H9 (cell line): Measurements from ENCODE around the gene UPK3A. TPM values are rescaled to one million over a fixed set of nuclear protein-coding genes. Genes with fewer than 3 reads are reported as not detected.
A peak's percentile ranks its signal among the peaks of the same experiment; 100 is the strongest.

Source experiments
- DNase-seq: peaks from one replicate; pipeline ENCODE4 v3.0.0-alpha.2; 2017
- H2AFZ ChIP-seq: one replicate; pipeline ENCODE4 v1.6.1; 2013; ENCODE audit warnings: mild to moderate bottlenecking, low read length, control low read depth, moderate library complexity
- H2AK5ac ChIP-seq: 2 replicates; pipeline ENCODE4 v1.6.1; 2013; ENCODE audit warnings: low read length, control low read depth, mixed read lengths; ENCODE audit not compliant: insufficient read length
- H2BK120ac ChIP-seq: one replicate; pipeline ENCODE4 v1.6.1; 2013; ENCODE audit warnings: low read depth, mild to moderate bottlenecking, low read length, control low read depth, inconsistent platforms; ENCODE audit not compliant: poor library complexity, severe bottlenecking
- H2BK12ac ChIP-seq: 2 replicates; pipeline ENCODE4 v1.6.1; 2013; ENCODE audit warnings: low read length, control low read depth, mixed read lengths, low read depth; ENCODE audit not compliant: insufficient read length
- H2BK15ac ChIP-seq: 2 replicates; pipeline ENCODE4 v1.6.1; 2013; ENCODE audit warnings: low read depth, low read length, control low read depth
- H2BK20ac ChIP-seq: one replicate; pipeline ENCODE4 v1.6.1; 2013; ENCODE audit warnings: low read depth, mild to moderate bottlenecking, low read length, control low read depth, inconsistent platforms; ENCODE audit not compliant: poor library complexity, severe bottlenecking
- H2BK5ac ChIP-seq: 2 replicates; pipeline ENCODE4 v1.6.1; 2013; ENCODE audit warnings: low read length, control low read depth, mixed read lengths; ENCODE audit not compliant: insufficient read length
- H3K14ac ChIP-seq: 2 replicates; pipeline ENCODE4 v1.6.1; 2013; ENCODE audit warnings: low read length, control low read depth; ENCODE audit not compliant: insufficient read depth
- H3K18ac ChIP-seq: 2 replicates; pipeline ENCODE4 v1.6.1; 2013; ENCODE audit warnings: low read depth, mild to moderate bottlenecking, mixed read lengths, low read length, control low read depth; ENCODE audit not compliant: insufficient read length
- H3K23ac ChIP-seq: 2 replicates; pipeline ENCODE4 v1.6.1; 2013; ENCODE audit warnings: low read length, control low read depth, mixed read lengths, low read depth; ENCODE audit not compliant: insufficient read length
- H3K23me2 ChIP-seq: 2 replicates; pipeline ENCODE4 v1.6.1; 2013; ENCODE audit warnings: low read depth, mild to moderate bottlenecking, mixed read lengths, low read length, control low read depth; ENCODE audit not compliant: insufficient read length, poor library complexity, severe bottlenecking
- H3K27ac ChIP-seq: 2 replicates; pipeline ENCODE4 v1.5.1; 2013; ENCODE audit warnings: low read length, control low read depth, mixed read lengths, low read depth; ENCODE audit not compliant: insufficient read length
- H3K27me3 ChIP-seq: 2 replicates; pipeline ENCODE4 v1.6.1; 2013; ENCODE audit warnings: low read length, control low read depth, inconsistent platforms; ENCODE audit not compliant: insufficient read depth
- H3K4ac ChIP-seq: 2 replicates; pipeline ENCODE4 v1.6.1; 2013; ENCODE audit warnings: low read depth, mild to moderate bottlenecking, control low read depth, inconsistent platforms, low read length, moderate library complexity
- H3K4me1 ChIP-seq: 2 replicates; pipeline ENCODE4 v1.6.1; 2013; ENCODE audit warnings: low read length, control low read depth, inconsistent platforms; ENCODE audit not compliant: insufficient read depth
- H3K4me2 ChIP-seq: 2 replicates; pipeline ENCODE4 v1.6.1; 2013; ENCODE audit warnings: low read length, control low read depth, mixed read lengths; ENCODE audit not compliant: insufficient read length, insufficient read depth
- H3K56ac ChIP-seq: 2 replicates; pipeline ENCODE4 v1.6.1; 2013; ENCODE audit warnings: low read depth, mild to moderate bottlenecking, mixed read lengths, low read length, control low read depth; ENCODE audit not compliant: insufficient read length
- H3K79me1 ChIP-seq: 2 replicates; pipeline ENCODE4 v1.6.1; 2013; ENCODE audit warnings: low read depth, mild to moderate bottlenecking, moderate library complexity, low read length, control low read depth, inconsistent platforms; ENCODE audit not compliant: insufficient read depth, poor library complexity, severe bottlenecking
- H3K79me2 ChIP-seq: 2 replicates; pipeline ENCODE4 v1.6.1; 2013; ENCODE audit warnings: low read length, control low read depth, inconsistent platforms; ENCODE audit not compliant: insufficient read depth
- H3K9ac ChIP-seq: 2 replicates; pipeline ENCODE4 v1.6.1; 2013; ENCODE audit warnings: low read length, control low read depth, mixed read lengths; ENCODE audit not compliant: insufficient read length; ENCODE audit errors: extremely low read depth
- H3K9me3 ChIP-seq: one replicate; pipeline ENCODE4 v1.6.1; 2013; ENCODE audit warnings: low read depth, low read length, inconsistent platforms; ENCODE audit not compliant: control insufficient read depth
- H3T11ph ChIP-seq: one replicate; pipeline ENCODE4 v1.6.1; 2013; ENCODE audit warnings: mild to moderate bottlenecking, low read length, control low read depth, inconsistent platforms
- H4K20me1 ChIP-seq: one replicate; pipeline ENCODE4 v1.6.1; 2013; ENCODE audit not compliant: control insufficient read depth, insufficient read length, insufficient read depth
- H4K5ac ChIP-seq: 2 replicates; pipeline ENCODE4 v1.6.1; 2013; ENCODE audit warnings: low read depth, mild to moderate bottlenecking, mixed read lengths, low read length, control low read depth; ENCODE audit not compliant: insufficient read length
- H4K8ac ChIP-seq: replicated peaks from 2 replicates; pipeline ENCODE4 v1.6.1; 2013; ENCODE audit warnings: low read length, control low read depth, mixed read lengths, low read depth; ENCODE audit not compliant: insufficient read length
- H4K91ac ChIP-seq: 2 replicates; pipeline ENCODE4 v1.6.1; 2013; ENCODE audit warnings: low read depth, mild to moderate bottlenecking, moderate library complexity, mixed read lengths, low read length, control low read depth; ENCODE audit not compliant: insufficient read length
- H3K27ac Mint-ChIP-seq, 3 experiments: 2 replicates in 2 of 3; 3 replicates in 1 of 3; pipeline ENCODE4 v1.8.0; 2020 to 2021; ENCODE audit warnings: mixed read lengths in 3 of 3, mild to moderate bottlenecking in 1 of 3, moderate library complexity in 1 of 3
- H3K27me3 Mint-ChIP-seq: 2 replicates; pipeline ENCODE4 v1.8.0; 2021; ENCODE audit warnings: low read depth, mild to moderate bottlenecking, moderate library complexity, mixed read lengths
- H3K36me3 Mint-ChIP-seq, 3 experiments: 2 replicates in 2 of 3; 3 replicates in 1 of 3; pipeline ENCODE4 v1.8.0; 2020 to 2021; ENCODE audit warnings: low read depth in 3 of 3, mixed read lengths in 3 of 3; ENCODE audit not compliant: insufficient read depth in 1 of 3
- H3K4me1 Mint-ChIP-seq, 2 experiments: 2 replicates each; pipeline ENCODE4 v1.8.0; 2020; ENCODE audit warnings: mixed read lengths in 2 of 2
- H3K4me3 Mint-ChIP-seq, 2 experiments: 2 replicates in 1 of 2; 3 replicates in 1 of 2; pipeline ENCODE4 v1.8.0; 2020 to 2021; ENCODE audit warnings: mild to moderate bottlenecking in 2 of 2, mixed read lengths in 2 of 2, moderate library complexity in 1 of 2
- H3K9me3 Mint-ChIP-seq, 2 experiments: 2 replicates in 1 of 2; 3 replicates in 1 of 2; pipeline ENCODE4 v1.8.0; 2020; ENCODE audit warnings: mild to moderate bottlenecking in 2 of 2, mixed read lengths in 2 of 2, moderate library complexity in 1 of 2
- WGBS: extraction: QIAGEN DNeasy Blood & Tissue Kit; methylation state at CpG from one replicate; pipeline ENCODE4 v1.1.7; 2013; ENCODE audit warnings: missing lambda C conversion rate, low lambda C conversion rate, mixed read lengths; ENCODE audit not compliant: insufficient read length; ENCODE audit errors: extremely low coverage; 5-methylcytosine and 5-hydroxymethylcytosine counted together
- total RNA-seq: library from RNA; stranded (reverse); gene quantifications from 2 replicates; pipeline ENCODE4 v1.2.1, GENCODE V29; 2021
- TF ChIP-seq, protein P1 (sequence below): fragments of 200-600 bp; sonication (generic); conservative IDR thresholded peaks from 3 replicates; pipeline ENCODE4 v1.8.0; 2021; ENCODE audit warnings: antibody characterized with exemption, mild to moderate bottlenecking

The UPK3A gene
- total RNA-seq, 1 experiment from 2014 or later: not detected

DNA sequence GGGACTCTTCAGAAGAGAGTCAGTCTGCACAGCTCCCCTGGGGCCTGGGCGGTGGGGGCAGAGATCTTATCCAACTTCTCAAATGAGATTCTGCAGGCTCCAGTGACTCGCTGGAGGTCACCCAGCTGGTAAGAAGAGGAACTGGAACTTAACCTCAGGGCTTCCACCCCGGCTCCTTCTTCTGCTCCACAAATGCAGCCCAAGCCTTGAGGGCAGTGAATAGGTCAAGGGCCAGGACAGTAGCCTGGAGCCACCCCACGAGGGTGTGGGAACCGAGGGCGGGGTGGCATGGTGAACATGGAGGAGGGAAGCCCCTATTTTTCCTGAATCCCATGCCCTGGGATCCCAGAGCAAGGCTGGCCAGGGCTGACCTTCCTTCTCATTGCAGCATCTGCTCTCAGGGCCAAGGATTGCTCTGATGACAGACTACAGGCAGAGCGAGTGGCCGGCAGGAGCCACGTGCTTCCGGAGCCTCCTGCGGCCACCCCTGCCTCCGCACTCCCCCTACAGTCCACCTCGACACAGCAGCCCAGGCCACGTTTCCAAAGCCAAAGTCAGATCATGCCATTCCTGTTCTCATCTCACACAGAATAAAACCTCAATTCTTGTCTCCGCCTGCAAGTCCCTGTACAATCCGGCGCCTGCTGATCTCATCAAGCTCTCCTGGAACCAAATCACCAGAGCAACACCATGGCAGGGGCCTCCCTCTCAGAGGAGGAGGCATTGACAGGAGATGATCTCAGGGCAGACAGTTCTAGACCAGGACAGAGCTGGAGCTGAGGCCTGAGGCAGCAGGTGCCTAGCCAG lies 21.1 kb upstream of the UPK3A start:
- Mint-ChIP-seq H3K36me3 (no peaks in the 10 kb centered on the region), H3K4me3 (no peak overlapping the region; a peak in 2 of 5 replicates), H3K27me3 (peaks cover 35% of the 10 kb centered on the region), H3K4me1 (peaks cover 3 to 12% of the 10 kb centered on the region in 2 experiments), H3K27ac (no peak overlapping the region; a peak in 1 of 7 replicates), H3K9me3 (no peaks in the 10 kb centered on the region)
- no peak overlapping the region for H3K23ac ChIP-seq
- no peaks in the 10 kb centered on the region for H3K79me1 ChIP-seq
- H2AK5ac ChIP-seq: no peak overlapping the region
- DNase-seq: peak; percentile 84
- H3K9me3 ChIP-seq: no peaks in the 10 kb centered on the region
- H4K8ac ChIP-seq: no peak overlapping the region
- TF ChIP-seq, protein P1, sequence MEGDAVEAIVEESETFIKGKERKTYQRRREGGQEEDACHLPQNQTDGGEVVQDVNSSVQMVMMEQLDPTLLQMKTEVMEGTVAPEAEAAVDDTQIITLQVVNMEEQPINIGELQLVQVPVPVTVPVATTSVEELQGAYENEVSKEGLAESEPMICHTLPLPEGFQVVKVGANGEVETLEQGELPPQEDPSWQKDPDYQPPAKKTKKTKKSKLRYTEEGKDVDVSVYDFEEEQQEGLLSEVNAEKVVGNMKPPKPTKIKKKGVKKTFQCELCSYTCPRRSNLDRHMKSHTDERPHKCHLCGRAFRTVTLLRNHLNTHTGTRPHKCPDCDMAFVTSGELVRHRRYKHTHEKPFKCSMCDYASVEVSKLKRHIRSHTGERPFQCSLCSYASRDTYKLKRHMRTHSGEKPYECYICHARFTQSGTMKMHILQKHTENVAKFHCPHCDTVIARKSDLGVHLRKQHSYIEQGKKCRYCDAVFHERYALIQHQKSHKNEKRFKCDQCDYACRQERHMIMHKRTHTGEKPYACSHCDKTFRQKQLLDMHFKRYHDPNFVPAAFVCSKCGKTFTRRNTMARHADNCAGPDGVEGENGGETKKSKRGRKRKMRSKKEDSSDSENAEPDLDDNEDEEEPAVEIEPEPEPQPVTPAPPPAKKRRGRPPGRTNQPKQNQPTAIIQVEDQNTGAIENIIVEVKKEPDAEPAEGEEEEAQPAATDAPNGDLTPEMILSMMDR: peak; percentile 79
- H3K4ac ChIP-seq: no peak overlapping the region
- H3K56ac ChIP-seq: no peak overlapping the region
- no peak overlapping the region for H2BK20ac ChIP-seq
- no peak overlapping the region for H2BK12ac ChIP-seq
- H4K20me1 ChIP-seq: no peaks in the 10 kb centered on the region
- no peak overlapping the region for H4K91ac ChIP-seq
- H3K4me1 ChIP-seq: peaks cover 2% of the 10 kb centered on the region; the same call in 1 of the 2 replicates
- no peak overlapping the region for H3K27ac ChIP-seq
- no peak overlapping the region for H2BK15ac ChIP-seq
- peak overlapping the region; percentile 99 for H2AFZ ChIP-seq
- no peak overlapping the region for H3K9ac ChIP-seq
- no peak overlapping the region for H3K14ac ChIP-seq
- no peak overlapping the region for H3K4me2 ChIP-seq
- WGBS: no CpG with 5 or more reads among the region's 17 CpGs
- H3K18ac ChIP-seq: no peak overlapping the region
- no peak overlapping the region for H4K5ac ChIP-seq
- H3K27me3 ChIP-seq: no peaks in the 10 kb centered on the region; the same call in 1 of the 2 replicates
- H3T11ph ChIP-seq: no peak overlapping the region
- H3K23me2 ChIP-seq: peaks cover 7% of the 10 kb centered on the region
- H3K79me2 ChIP-seq: no peaks in the 10 kb centered on the region
- H2BK120ac ChIP-seq: no peak overlapping the region
- H2BK5ac ChIP-seq: no peak overlapping the region
